Chondrocyte (in vitro differentiated cells): ENCODE results near the gene GRHL1. TPM values are rescaled to one million over a fixed set of nuclear protein-coding genes. Genes with fewer than 3 reads are reported as not detected.
"Not testable (repeated sequence)": the region's sequence is repeated elsewhere in the genome, so short reads cannot be mapped to it uniquely, and the experiment has no call there.

Experiments used
- DNase-seq: peaks from one replicate; pipeline ENCODE4 v3.0.0; 2021; ENCODE audit warnings: mixed read lengths, low spot score
- H3K27ac Mint-ChIP-seq: one replicate; pipeline ENCODE4 v1.8.0; 2021; ENCODE audit warnings: mild to moderate bottlenecking, moderate library complexity, mixed read lengths; ENCODE audit not compliant: unreplicated experiment
- H3K27me3 Mint-ChIP-seq: 2 replicates; pipeline ENCODE4 v1.8.0; 2021; ENCODE audit warnings: low read depth, mixed read lengths
- H3K36me3 Mint-ChIP-seq: 2 replicates; pipeline ENCODE4 v1.8.0; 2021; ENCODE audit warnings: low read depth, mixed read lengths
- H3K4me1 Mint-ChIP-seq: 2 replicates; pipeline ENCODE4 v1.8.0; 2021; ENCODE audit warnings: low read depth, mild to moderate bottlenecking, mixed read lengths
- H3K4me3 Mint-ChIP-seq: one replicate; pipeline ENCODE4 v1.8.0; 2021; ENCODE audit warnings: mild to moderate bottlenecking, moderate library complexity, mixed read lengths; ENCODE audit not compliant: unreplicated experiment
- H3K9me3 Mint-ChIP-seq: 2 replicates; pipeline ENCODE4 v1.8.0; 2021; ENCODE audit warnings: low read depth, mixed read lengths
- CTCF ChIP-seq: fragments of 200-600 bp; sonication (generic); IDR thresholded peaks from 2 replicates; pipeline ENCODE4 v1.5.0; 2021; ENCODE audit warnings: antibody characterized with exemption, mild to moderate bottlenecking, moderate library complexity
- total RNA-seq: library from RNA; stranded (reverse); gene quantifications from 3 replicates; pipeline ENCODE4 v1.2.1, GENCODE V29; 2021

The GRHL1 gene
- total RNA-seq, 1 donor from 2014 or later = 0.42 TPM

- H3K9me3 Mint-ChIP-seq = peaks cover 16% of the 10 kb centered on the region
- peak; percentile 87 for DNase-seq
- peaks cover 16% of the 10 kb centered on the region for H3K27me3 Mint-ChIP-seq
- H3K36me3 Mint-ChIP-seq = peaks cover 3% of the 10 kb centered on the region
- H3K4me1 Mint-ChIP-seq = peaks cover 3% of the 10 kb centered on the region
- H3K4me3 Mint-ChIP-seq = no peak overlapping the region
- H3K27ac Mint-ChIP-seq = no peak overlapping the region
- no peak for TF ChIP-seq CTCF
Observed at GRCh38 chr2:10014418-10015190, 63.1 kb downstream of the GRHL1 start.

DNA sequence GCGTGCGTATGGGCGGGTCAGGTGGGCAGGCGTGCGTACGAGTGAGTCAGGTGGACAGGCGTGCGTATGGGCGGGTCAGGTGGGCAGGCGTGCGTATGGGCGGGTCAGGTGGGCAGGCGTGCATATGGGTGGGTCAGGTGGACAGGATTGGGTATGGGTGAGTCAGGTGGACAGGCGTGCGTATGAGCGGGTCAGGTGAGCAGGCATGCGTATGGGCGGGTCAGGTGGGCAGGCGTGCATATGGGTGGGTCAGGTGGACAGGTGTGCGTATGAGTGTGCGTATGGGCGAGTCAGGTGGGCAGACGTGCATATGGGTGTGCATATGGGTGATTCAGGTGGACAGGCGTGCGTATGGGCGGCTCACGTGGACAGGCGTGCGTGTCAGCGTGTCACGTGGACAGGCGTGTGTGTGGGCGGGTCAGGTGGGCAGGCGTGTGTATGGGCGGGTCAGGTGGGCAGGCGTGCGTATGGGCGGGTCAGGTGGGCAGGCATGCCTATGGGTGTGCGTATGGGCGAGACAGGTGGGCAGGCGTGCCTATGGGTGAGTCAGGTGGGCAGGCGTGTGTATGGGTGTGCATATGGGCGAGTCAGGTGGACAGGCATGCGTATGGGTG lies 64.0 kb downstream of the GRHL1 start:
- not testable (repeated sequence) for H3K36me3 Mint-ChIP-seq, H3K4me1 Mint-ChIP-seq, H3K27ac Mint-ChIP-seq, H3K4me3 Mint-ChIP-seq
- H3K9me3 Mint-ChIP-seq = peaks cover 16% of the 10 kb centered on the region
- peak; percentile 75 for DNase-seq
- peaks cover 16% of the 10 kb centered on the region for H3K27me3 Mint-ChIP-seq

GRCh38 chr2:10016001-10016801 lies 64.7 kb downstream of the GRHL1 start:
- TF ChIP-seq CTCF = no peak
- H3K9me3 Mint-ChIP-seq = peaks cover 16% of the 10 kb centered on the region
- peaks cover 16% of the 10 kb centered on the region for H3K27me3 Mint-ChIP-seq
- peaks cover 3% of the 10 kb centered on the region for H3K36me3 Mint-ChIP-seq
- no peak overlapping the region for H3K4me3 Mint-ChIP-seq
- peak; percentile 42 for DNase-seq
- no peaks in the 10 kb centered on the region for H3K4me1 Mint-ChIP-seq
- H3K27ac Mint-ChIP-seq = no peak overlapping the region

GRCh38 chr2:10016802-10017258 lies 65.3 kb downstream of the GRHL1 start:
- Mint-ChIP-seq H3K4me1 (no peaks in the 10 kb centered on the region), H3K36me3 (peaks cover 3% of the 10 kb centered on the region), H3K27ac (no peak overlapping the region), H3K4me3 (no peak overlapping the region), H3K9me3 (peaks cover 16% of the 10 kb centered on the region), H3K27me3 (peaks cover 19% of the 10 kb centered on the region)
- peak; percentile 37 for DNase-seq
- TF ChIP-seq CTCF = no peak

- TF ChIP-seq CTCF = no peak
- H3K4me1 Mint-ChIP-seq = no peaks in the 10 kb centered on the region
- no peak overlapping the region for H3K27ac Mint-ChIP-seq
- H3K4me3 Mint-ChIP-seq = no peak overlapping the region
- H3K36me3 Mint-ChIP-seq = peaks cover 3% of the 10 kb centered on the region
- H3K9me3 Mint-ChIP-seq = peaks cover 16% of the 10 kb centered on the region
- H3K27me3 Mint-ChIP-seq = peaks cover 19% of the 10 kb centered on the region
- peak; percentile 3 for DNase-seq
Observed at GRCh38 chr2:10017313-10017941, 65.9 kb downstream of the GRHL1 start.
